Ishikawa (cell line): ENCODE measurements around the gene SCARF1.

ENCODE experiments used
- EP300 ChIP-seq: IDR thresholded peaks from 2 replicates; pipeline ENCODE4 v1.6.1; 2012; ENCODE audit warnings: borderline replicate concordance
- FOXM1 ChIP-seq: IDR thresholded peaks from 2 replicates; pipeline ENCODE4 v1.6.1; 2012; ENCODE audit warnings: low read depth, borderline replicate concordance
- RAD21 ChIP-seq: IDR thresholded peaks from 2 replicates; pipeline ENCODE4 v1.6.1; 2012; ENCODE audit warnings: low read depth
- REST ChIP-seq: IDR thresholded peaks from 2 replicates; pipeline ENCODE4 v1.6.1; 2012; ENCODE audit warnings: low read depth, mild to moderate bottlenecking
- TAF1 ChIP-seq: IDR thresholded peaks from 2 replicates; pipeline ENCODE4 v1.6.1; 2012; ENCODE audit warnings: low read depth, mild to moderate bottlenecking
- TEAD4 ChIP-seq: IDR thresholded peaks from 2 replicates; pipeline ENCODE4 v1.6.1; 2012
- USF1 ChIP-seq: IDR thresholded peaks from 2 replicates; pipeline ENCODE4 v1.6.1; 2012

GRCh38 chr17:1635675-1636465 is 9.7 kb downstream of the SCARF1 start:
- TF ChIP-seq RAD21 (no peak), REST (no peak), TAF1 (no peak), EP300 (no peak), USF1 (no peak), FOXM1 (no peak), TEAD4 (no peak)
